Erythroblast (primary cell): Measurements from ENCODE around the gene FOXO6.
A peak's percentile ranks its signal among the peaks of the same experiment; 100 is the strongest.

Experiments
- DNase-seq, 2 experiments: peaks; one replicate each; lab custom pipeline; 2025; lab: John Stamatoyannopoulos, UW
- GATA1 ChIP-seq: IDR thresholded peaks from 2 replicates; pipeline ENCODE4 v1.6.1; 2011; ENCODE audit warnings: low read depth, mild to moderate bottlenecking, control low read depth, low read length, moderate library complexity
- POLR2A ChIP-seq: IDR thresholded peaks from 2 replicates; pipeline ENCODE4 v1.6.1; 2011; ENCODE audit warnings: mild to moderate bottlenecking, low read length

Gene FOXO6

DNA sequence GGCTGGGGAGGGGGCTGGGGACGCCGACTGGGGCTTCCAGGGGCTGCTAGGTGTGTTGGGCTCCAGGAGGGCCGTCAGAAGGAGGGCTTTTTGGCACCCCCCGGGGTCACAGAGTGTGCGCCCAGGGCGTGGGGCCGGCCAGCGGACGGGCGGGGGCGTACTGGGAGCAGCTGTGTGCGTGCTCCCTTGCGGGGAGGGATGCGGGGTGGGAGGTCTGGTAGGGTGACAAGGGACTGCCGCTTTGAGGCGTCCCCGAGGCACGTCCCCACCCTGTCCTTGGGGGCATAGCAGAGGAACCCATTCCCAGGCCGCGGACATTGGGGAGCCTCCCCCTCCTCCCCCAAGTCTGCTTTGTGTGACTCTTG, 1.1 kb downstream of the FOXO6 start:
- peak in 1 of 2 experiments; percentile 21 for DNase-seq
- TF ChIP-seq GATA1 (no peak), POLR2A (no peak)

DNA sequence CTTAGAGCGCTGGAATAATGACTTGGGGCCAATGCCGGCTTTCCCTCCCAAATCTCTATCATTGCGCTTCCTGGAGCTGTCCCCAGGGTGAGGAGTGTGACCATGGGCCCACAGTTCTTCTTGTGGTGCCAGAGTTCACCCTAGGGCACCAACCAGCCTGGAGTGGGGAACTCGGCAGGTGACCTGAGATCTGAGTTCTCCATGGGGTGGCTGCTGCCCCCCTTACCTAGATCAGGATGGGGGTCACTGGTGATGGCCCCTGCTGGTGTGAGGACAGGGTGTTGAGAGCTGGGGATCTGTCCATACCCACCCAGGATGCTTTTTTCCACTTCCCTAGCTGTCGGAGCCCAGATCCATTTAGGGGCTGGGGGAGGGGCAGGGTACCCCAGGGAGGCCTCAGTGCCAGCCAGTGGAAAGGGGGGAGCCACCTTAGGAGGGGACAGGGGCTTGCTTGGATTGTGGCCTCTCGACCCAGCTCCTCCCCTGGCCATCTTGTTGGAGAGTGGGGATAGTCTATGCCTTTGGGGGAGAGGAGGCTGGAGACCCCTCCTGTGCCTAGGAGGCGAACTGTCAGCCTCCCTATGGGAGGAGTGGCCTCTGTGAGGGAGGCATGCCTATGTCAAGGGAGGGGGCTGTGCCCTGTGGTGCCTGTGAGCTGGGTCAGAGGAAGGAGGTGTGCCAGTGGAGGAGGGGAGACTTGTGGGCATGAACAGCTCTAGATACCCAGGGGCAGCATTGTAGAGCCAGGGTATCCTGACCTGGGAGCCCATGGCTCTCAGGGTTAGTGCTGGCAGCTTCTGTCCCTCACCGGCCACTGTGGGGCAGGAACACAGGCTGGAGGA, 1.7 kb downstream of the FOXO6 start:
- TF ChIP-seq GATA1 (no peak), POLR2A (no peak)
- no peak for DNase-seq

DNA sequence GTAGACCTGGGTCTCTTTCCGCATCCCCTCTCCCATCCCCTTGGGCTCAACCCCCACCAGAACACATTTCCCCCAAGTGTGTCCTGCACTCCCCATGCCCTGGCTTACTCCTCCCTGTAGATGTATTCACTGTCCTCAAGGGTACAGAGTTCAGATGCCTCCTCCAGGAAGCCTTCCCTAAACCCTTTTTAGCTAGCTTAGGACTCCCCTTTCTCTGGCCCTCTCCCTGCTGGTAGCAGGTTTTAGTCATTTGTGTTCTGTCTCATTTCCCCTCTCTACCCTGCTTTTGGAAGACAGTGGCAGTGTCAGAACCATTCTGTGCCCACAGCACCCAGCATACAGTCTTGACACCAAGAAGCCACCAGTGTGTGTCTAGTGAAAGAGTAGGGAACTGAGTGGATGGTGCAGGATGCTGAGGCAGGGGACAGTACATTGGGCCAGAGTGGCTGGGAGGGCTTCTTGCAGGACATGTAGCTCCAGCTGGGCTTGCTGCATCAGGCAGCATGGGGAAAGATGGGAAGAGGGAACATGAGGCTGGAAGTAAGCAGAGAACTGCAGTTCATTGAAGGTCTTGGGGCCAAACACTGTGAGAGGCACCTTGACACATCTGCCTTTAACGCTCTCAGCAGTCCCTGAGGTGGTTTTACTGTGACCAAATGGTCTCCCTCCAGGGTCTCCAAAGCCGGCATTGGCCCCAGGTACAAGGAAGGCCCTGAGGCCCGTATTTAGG, 2.5 kb downstream of the FOXO6 start:
- DNase-seq, result no peak
- no peak for TF ChIP-seq POLR2A

DNA sequence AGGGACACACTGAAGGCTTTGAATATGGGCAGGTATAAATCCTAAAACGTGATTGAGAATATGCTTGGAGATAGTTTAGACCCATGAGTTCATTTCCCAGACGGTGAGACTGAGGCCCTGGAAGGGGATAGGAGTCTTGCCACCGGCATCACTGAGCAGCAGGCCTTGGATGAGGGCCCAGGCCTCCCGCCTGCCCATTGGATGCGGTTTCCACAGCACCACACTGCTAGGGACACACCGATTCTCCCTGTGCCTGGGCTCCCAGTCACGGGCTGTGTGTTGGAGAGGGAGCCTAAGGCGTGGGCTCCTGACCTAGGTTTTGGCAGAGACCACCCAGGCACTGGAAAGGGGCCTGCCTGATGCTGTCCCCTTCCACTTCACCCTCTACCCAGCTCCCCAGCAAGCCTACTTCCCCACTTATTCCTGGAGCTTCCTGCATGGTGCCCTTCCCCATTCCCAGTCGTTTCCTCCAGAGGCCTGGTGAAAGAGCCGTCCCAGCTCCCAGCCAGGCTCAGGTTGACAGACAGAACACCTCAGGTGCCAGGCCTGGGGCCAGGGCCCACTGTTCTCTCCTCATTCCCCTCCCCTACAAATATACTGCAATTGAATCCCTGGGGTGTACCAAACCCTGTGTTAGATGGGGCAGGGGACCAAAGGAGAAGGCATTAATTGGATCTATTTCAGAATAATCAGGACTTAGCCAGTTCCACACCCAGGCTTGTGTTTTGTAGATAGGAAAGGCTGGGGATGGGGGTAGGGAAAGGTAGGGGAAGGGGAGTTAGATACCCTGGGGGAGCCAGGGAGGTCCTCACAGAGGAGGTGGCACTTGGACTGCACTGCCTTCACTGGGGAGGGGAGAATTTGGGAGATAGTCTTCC, 3.4 kb downstream of the FOXO6 start:
- DNase-seq, result no peak
- no peak for TF ChIP-seq POLR2A
- no peak for TF ChIP-seq GATA1

DNA sequence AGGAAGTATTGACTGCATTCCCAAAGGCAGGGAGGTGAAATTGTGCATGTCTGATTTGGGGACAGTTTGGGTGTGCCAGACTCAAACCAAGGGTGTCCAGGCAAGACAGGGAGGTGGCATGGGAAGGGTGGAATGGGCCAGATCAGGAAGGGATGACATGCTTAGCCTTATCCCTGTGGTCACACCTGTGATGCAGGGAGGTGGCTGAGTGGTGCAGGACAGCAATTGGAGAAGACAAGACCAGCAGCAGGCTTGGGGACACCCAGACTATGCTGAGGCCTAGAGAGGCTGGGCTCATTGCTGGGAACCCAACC, 4.0 kb downstream of the FOXO6 start:
- TF ChIP-seq GATA1 (no peak), POLR2A (no peak)
- no peak for DNase-seq

DNA sequence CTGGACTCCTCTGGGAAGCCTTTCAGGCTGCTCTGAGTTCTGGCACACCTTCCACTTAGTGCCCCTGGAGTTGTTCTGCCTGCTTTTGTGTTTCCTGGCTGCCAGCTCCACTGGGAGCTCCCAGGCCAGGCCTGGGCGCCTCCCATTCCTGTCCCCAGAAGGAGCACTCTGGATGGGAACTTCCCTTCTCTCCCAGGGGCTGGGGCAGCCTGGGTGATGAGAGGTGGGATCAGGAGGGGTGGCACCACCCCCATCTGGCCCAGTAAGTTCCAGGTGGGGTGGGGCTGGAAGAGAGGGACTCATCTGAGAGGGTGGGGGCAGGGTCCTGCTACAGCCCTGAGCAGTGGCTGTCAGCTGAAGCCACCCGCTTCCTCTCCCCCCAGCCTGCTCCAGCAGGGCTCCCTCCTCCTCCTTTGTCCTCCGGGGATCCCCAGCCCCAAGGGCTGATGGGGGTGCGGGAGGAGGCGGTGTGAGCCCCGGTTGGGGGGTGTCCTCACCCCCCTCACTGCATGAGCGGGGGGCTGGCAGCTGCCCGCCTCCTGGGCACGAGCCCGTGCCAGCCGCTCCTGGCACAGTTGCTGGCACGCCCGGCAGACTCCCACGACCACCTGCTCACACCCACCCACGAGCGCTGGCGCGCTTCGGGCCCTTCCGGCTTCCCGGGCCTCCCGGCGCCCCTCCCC, 4.7 kb downstream of the FOXO6 start:
- TF ChIP-seq POLR2A (no peak), GATA1 (no peak)
- no peak for DNase-seq

DNA sequence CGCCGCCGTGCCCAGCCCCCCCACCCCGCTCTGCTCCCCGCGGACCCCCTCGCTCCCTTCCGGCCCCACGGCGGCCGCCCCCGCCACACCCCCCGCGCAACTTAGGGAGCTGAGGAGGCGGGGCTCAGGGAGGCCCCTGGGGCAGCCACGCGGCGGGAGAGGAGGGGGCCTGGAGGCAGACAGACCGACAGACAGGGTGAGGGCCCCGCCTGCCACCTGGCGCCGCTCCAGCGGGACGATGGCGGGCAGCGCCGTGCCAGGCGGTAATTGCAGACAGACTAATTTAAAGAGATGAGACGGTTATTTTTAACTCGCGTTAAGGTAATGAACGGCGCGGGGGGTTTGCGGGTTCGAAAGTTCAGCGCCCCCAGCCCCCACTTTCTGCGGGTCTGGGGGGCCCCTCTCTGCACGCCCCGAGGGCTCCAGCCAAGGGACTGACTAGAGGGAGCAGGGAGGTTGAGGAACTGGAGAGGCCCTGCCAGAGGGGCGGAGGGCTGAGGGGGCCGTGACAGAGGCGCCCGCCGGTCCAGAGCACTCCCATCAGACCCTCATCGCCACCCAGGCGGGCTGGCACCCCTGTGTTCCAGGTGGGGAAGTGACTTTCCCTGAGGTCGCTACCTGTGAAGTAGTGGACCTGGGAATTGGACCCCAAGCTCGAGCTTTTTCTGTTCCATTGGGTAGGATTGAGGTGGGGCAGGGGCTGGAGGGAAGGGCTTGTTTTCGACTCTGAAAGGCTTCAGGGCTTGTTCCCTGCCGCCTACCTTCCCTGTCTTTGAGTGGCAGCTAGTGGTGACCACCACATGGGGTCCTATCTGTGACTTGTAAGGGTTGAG, 5.4 kb downstream of the FOXO6 start:
- no peak for DNase-seq
- TF ChIP-seq POLR2A (no peak), GATA1 (no peak)

DNA sequence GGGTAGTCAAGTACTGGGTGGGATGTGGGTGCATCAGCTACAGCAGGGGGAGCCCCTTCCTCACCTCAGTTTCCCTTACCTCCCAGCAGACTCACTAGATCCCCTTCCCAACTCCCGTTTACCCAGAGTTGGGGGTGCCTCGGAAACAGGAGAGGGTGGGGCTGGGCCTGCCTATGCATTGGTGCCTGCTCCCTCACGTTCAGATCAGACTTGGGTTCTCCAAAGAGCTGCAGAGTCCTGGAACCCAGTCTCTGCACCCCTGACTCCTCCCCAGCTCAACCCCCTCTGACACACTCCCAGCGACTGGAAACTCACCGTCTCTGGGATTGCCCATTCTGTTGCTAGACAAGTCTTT, 6.0 kb downstream of the FOXO6 start:
- TF ChIP-seq POLR2A (no peak), GATA1 (no peak)
- no peak for DNase-seq

DNA sequence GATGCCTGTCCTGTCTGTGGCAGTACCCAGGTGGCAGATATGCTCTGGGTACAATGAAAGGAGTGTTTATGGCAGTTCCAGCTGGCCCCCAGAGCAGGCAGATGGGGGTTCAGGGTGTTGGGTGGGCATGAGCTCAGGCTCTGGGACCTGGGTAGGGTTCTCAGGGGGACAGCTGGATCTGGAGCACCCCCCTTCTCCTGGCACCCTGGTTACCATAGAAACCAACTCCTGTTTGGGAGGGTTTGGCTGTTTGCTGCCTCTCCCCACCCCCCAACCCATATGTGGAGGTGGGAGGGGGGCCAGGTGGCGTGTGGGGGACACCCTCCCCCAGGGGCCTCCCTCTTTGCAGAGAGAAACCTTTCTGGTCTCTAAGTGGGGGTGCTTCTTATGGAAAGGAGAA, 7.1 kb downstream of the FOXO6 start:
- DNase-seq, result no peak
- TF ChIP-seq POLR2A (no peak), GATA1 (no peak)

DNA sequence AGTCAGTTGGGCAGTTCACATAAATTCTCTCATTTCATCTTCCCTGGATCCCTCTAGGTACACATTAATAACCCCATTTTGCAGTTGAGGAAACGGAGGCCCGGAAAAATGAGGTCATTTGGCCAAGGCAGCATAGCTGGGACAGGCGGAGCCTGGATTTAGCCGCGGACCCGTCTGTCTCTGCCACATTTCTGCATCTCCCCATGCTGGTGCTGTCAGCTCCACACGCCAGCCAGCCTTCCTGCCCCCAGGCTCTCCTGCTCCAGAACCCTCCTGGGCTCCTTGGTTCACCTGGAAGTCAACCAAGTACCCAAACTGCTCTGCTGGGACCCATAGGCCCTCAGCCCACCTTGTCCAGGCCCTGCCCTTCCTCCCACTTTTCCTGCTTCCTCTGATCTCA, 7.6 kb downstream of the FOXO6 start:
- TF ChIP-seq POLR2A (no peak), GATA1 (no peak)

DNA sequence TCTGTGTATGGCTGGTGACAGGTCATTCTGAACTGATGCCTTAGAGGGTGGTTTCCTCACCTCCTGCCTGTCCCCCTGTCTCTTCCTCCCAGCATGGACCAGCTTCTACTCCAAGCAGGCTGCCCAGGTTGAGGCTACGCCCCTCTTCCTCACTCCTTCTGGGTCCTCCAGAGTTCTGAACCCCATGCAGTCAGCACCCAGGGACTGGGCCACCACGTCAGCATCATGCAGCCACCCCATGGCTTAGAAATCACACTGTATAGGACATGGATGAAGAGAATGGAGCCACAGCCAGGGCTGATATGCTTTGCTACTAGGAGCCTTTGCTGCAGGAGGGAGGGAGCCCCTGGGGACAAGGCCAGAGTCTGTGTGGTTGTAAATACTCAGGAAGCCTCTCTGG, 8.3 kb downstream of the FOXO6 start:
- TF ChIP-seq GATA1 (no peak), POLR2A (no peak)
- DNase-seq, result no peak

More for the DNA sequence above, 7.6 kb downstream of the FOXO6 start:
- DNase-seq, result no peak

DNA sequence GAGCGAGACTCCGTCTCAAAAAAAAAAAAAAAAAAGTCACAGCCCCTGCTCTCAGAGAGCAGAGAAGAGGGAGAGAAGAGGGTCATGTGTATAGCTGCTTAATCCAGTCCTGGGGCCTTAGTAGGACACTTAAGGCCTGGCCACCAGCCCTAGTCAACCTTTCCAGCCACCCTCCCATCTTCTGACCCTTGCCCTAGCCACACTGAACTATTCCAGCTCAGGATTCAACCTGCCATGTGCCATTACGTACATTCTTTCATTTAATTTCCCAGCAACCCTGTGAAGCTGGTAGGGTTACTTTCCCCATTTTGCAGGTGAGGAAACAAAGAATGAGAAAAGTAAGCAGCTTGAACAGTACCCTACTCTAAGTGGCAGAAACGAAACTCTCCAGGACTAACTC, 9.0 kb downstream of the FOXO6 start:
- no peak for DNase-seq
- TF ChIP-seq GATA1, result no peak
- TF ChIP-seq POLR2A, result no peak
